HEK293T (cell line): ENCODE data around the gene HS6ST2.

ENCODE experiments used
- CTCF ChIA-PET: fragments of 350-600 bp; formaldehyde crosslinking; extraction: SDS; loops from one replicate; lab custom pipeline; 2021; ENCODE audit warnings: antibody characterized with exemption, inconsistent platforms; lab: Yijun Ruan, JAX
- POLR2A ChIA-PET: fragments of 350-600 bp; formaldehyde crosslinking; extraction: SDS; loops from one replicate; lab custom pipeline; 2020; ENCODE audit warnings: antibody characterized with exemption, inconsistent platforms; lab: Yijun Ruan, JAX
- DNase-seq: peaks from one replicate; pipeline ENCODE4 v3.0.0; 2012; ENCODE audit warnings: mixed read lengths; ENCODE audit errors: extremely low spot score
- ARNT ChIP-seq: fragments of 450-650 bp; IDR thresholded peaks from 2 replicates; pipeline ENCODE4 v1.6.1; 2017; ENCODE audit warnings: mild to moderate bottlenecking
- BHLHE40 ChIP-seq: fragments of 450-650 bp; IDR thresholded peaks from 2 replicates; pipeline ENCODE4 v1.6.1; 2016; ENCODE audit warnings: mild to moderate bottlenecking, moderate library complexity, borderline replicate concordance
- CTBP1 ChIP-seq: fragments of 450-650 bp; IDR thresholded peaks from 2 replicates; pipeline ENCODE4 v1.6.1; 2016; ENCODE audit warnings: borderline replicate concordance
- ELF4 ChIP-seq: fragments of 450-650 bp; IDR thresholded peaks from 2 replicates; pipeline ENCODE4 v1.6.1; 2017; ENCODE audit warnings: antibody characterized with exemption
- FOXA1 ChIP-seq: fragments of 450-650 bp; IDR thresholded peaks from 2 replicates; pipeline ENCODE4 v1.6.1; 2016; ENCODE audit warnings: mild to moderate bottlenecking
- FOXK2 ChIP-seq: fragments of 450-650 bp; IDR thresholded peaks from 2 replicates; pipeline ENCODE4 v1.6.1; 2016; ENCODE audit warnings: mild to moderate bottlenecking
- FOXM1 ChIP-seq: fragments of 450-650 bp; IDR thresholded peaks from 2 replicates; pipeline ENCODE4 v1.6.1; 2017; ENCODE audit warnings: mild to moderate bottlenecking, borderline replicate concordance
- HDGF ChIP-seq: fragments of 450-650 bp; IDR thresholded peaks from 2 replicates; pipeline ENCODE4 v1.6.1; 2017; ENCODE audit warnings: antibody characterized with exemption, borderline replicate concordance
- L3MBTL2 ChIP-seq: fragments of 450-650 bp; conservative IDR thresholded peaks from 2 replicates; pipeline ENCODE4 v1.6.1; 2016; ENCODE audit warnings: mild to moderate bottlenecking
- LEF1 ChIP-seq: fragments of 450-650 bp; IDR thresholded peaks from 2 replicates; pipeline ENCODE4 v1.6.1; 2017; ENCODE audit warnings: mild to moderate bottlenecking, borderline replicate concordance
- NFRKB ChIP-seq: fragments of 450-650 bp; IDR thresholded peaks from 2 replicates; pipeline ENCODE4 v1.6.1; 2016; ENCODE audit warnings: mild to moderate bottlenecking, moderate library complexity
- PKNOX1 ChIP-seq: fragments of 450-650 bp; IDR thresholded peaks from 2 replicates; pipeline ENCODE4 v1.6.1; 2016
- SP1 ChIP-seq: fragments of 450-650 bp; IDR thresholded peaks from 2 replicates; pipeline ENCODE4 v1.6.1; 2017
- SUZ12 ChIP-seq: fragments of 450-650 bp; IDR thresholded peaks from 2 replicates; pipeline ENCODE4 v1.6.1; 2016; ENCODE audit warnings: mild to moderate bottlenecking
- TARDBP ChIP-seq: fragments of 450-650 bp; IDR thresholded peaks from 2 replicates; pipeline ENCODE4 v1.6.1; 2016
- ZNF384 ChIP-seq: fragments of 450-650 bp; IDR thresholded peaks from 2 replicates; pipeline ENCODE4 v1.6.1; 2016

The HS6ST2 gene

GRCh38 chrX:132623942-132624341 is 334.5 kb downstream of the HS6ST2 start:
- CTCF ChIA-PET, result interaction anchor here (0.5 kb wide), 1 partner anchor 9 kb away, joined by 3 read pairs; no protein-coding TSS in a partner anchor

GRCh38 chrX:132623300-132623699 is 335.1 kb downstream of the HS6ST2 start:
- TF ChIP-seq FOXK2 (no peak), SUZ12 (no peak)
- no peak for DNase-seq
- ChIA-PET POLR2A (no interaction called here), CTCF (interaction anchor here (1.7 kb wide), 1 partner anchor 8 kb away, joined by 5 read pairs; no protein-coding TSS in a partner anchor)

More at GRCh38 chrX:132623942-132624341, 334.5 kb downstream of the HS6ST2 start:
- TF ChIP-seq PKNOX1 (no peak), ZNF384 (no peak), LEF1 (no peak), BHLHE40 (no peak), NFRKB (no peak), SP1 (no peak), HDGF (no peak), L3MBTL2 (no peak), TARDBP (no peak), CTBP1 (no peak), FOXA1 (no peak), SUZ12 (no peak), FOXM1 (no peak), ARNT (no peak), FOXK2 (no peak), ELF4 (no peak)
- POLR2A ChIA-PET, result no interaction called here
- DNase-seq, result no peak

- no peak for TF ChIP-seq HDGF
- ChIA-PET POLR2A (no interaction called here), CTCF (interaction anchor here (0.7 to 1.7 kb wide), 3 partner anchors 9 to 330 kb away, joined by 3 to 5 read pairs (median 5); no protein-coding TSS in a partner anchor)
- no peak for DNase-seq
Measured at GRCh38 chrX:132622130-132622529, 336.3 kb downstream of the HS6ST2 start.

GRCh38 chrX:132618810-132619209 is 339.6 kb downstream of the HS6ST2 start:
- TF ChIP-seq TARDBP (no peak), ZNF384 (no peak), SP1 (no peak), L3MBTL2 (no peak)
- DNase-seq, result no peak
- ChIA-PET CTCF (no interaction called here), POLR2A (no interaction called here)

- DNase-seq, result peak; percentile 68
- no peak for TF ChIP-seq SUZ12
- TF ChIP-seq FOXK2, result no peak
- no peak for TF ChIP-seq PKNOX1
- TF ChIP-seq FOXA1, result no peak
- TF ChIP-seq BHLHE40, result no peak
- TF ChIP-seq CTBP1, result no peak
- no peak for TF ChIP-seq ZNF384
- no peak for TF ChIP-seq ELF4
- no peak for TF ChIP-seq SP1
- no peak for TF ChIP-seq LEF1
- TF ChIP-seq HDGF, result no peak
- TF ChIP-seq NFRKB, result no peak
- ChIA-PET CTCF (interaction anchor here (0.6 to 3.1 kb wide), 12 partner anchors 8 to 774 kb away, joined by 3 to 21 read pairs (median 3); no protein-coding TSS in a partner anchor), POLR2A (no interaction called here)
Measured at GRCh38 chrX:132615391-132616131, 342.9 kb downstream of the HS6ST2 start.

GRCh38 chrX:132614297-132614696 is 344.1 kb downstream of the HS6ST2 start:
- peak; percentile 22 for DNase-seq
- POLR2A ChIA-PET, result no interaction called here
- CTCF ChIA-PET, result interaction anchor here (0.6 to 3.1 kb wide), 6 partner anchors 12 to 769 kb away, joined by 3 to 21 read pairs (median 4); no protein-coding TSS in a partner anchor
- no peak for TF ChIP-seq LEF1
- no peak for TF ChIP-seq BHLHE40
- no peak for TF ChIP-seq ELF4
- no peak for TF ChIP-seq SUZ12
- no peak for TF ChIP-seq FOXK2
- no peak for TF ChIP-seq SP1
- no peak for TF ChIP-seq PKNOX1
- TF ChIP-seq FOXA1, result no peak

- TF ChIP-seq FOXA1 (no peak), LEF1 (no peak)
- no peak for DNase-seq
- ChIA-PET POLR2A (no interaction called here), CTCF (interaction anchor here (0.6 to 3.1 kb wide), 4 partner anchors 321 to 769 kb away, joined by 3 to 21 read pairs (median 8); no protein-coding TSS in a partner anchor)
Measured at GRCh38 chrX:132613801-132614200, 344.6 kb downstream of the HS6ST2 start.
